Kidney (tissue), 14 donors: ENCODE measurements around the gene TAOK3. TPM values are rescaled to one million over a fixed set of nuclear protein-coding genes. Genes with fewer than 3 reads are reported as not detected.

Source experiments
- DNase-seq, 5 donors: peaks; one replicate each; pipeline ENCODE4 v3.0.0-alpha.2; 2013 to 2020
- FAIRE-seq: peaks from 2 replicates; lab custom pipeline; 2012; peaks lifted over from hg19 to GRCh38; lab: Jason Lieb, UNC
- H3K27ac ChIP-seq, 2 donors: one replicate each; pipeline ENCODE4 v1.7.0; 2013; ENCODE audit warnings: low read depth in 2 of 2, low read length in 2 of 2, inconsistent platforms in 1 of 2
- H3K27me3 ChIP-seq: one replicate; pipeline ENCODE4 v1.7.1; 2013; ENCODE audit warnings: low read length, inconsistent platforms; ENCODE audit not compliant: control insufficient read depth, insufficient read depth
- H3K36me3 ChIP-seq, 3 donors: one replicate each; pipeline versions ENCODE4 v1.7.0 to v1.7.1; 2013; ENCODE audit warnings: low read length in 3 of 3, control low read depth in 1 of 3, inconsistent platforms in 1 of 3; ENCODE audit not compliant: insufficient read depth in 3 of 3, control insufficient read depth in 2 of 3
- H3K4me1 ChIP-seq, 3 donors: one replicate each; pipeline versions ENCODE4 v1.7.0 to v1.7.1; 2013; ENCODE audit warnings: low read length in 3 of 3, inconsistent platforms in 1 of 3, low read depth in 1 of 3; ENCODE audit not compliant: control insufficient read depth in 2 of 3, insufficient read depth in 2 of 3
- H3K4me3 ChIP-seq, 3 donors: one replicate each; pipeline versions ENCODE4 v1.7.0 to v1.8.1; 2013; ENCODE audit warnings: low read length in 3 of 3, control low read depth in 1 of 3, inconsistent platforms in 1 of 3
- H3K9ac ChIP-seq, 3 donors: one replicate each; pipeline versions ENCODE4 v1.7.0 to v1.7.1; 2013; ENCODE audit warnings: low read length in 3 of 3, control low read depth in 1 of 3, inconsistent platforms in 1 of 3
- H3K9me3 ChIP-seq, 3 donors: one replicate each; pipeline versions ENCODE4 v1.7.0 to v1.7.1; 2013; ENCODE audit warnings: low read length in 3 of 3, control low read depth in 1 of 3, inconsistent platforms in 1 of 3; ENCODE audit not compliant: control insufficient read depth in 2 of 3, insufficient read depth in 1 of 3
- CTCF ChIP-seq: IDR thresholded peaks from 3 replicates; pipeline ENCODE4 v1.5.1; 2012; ENCODE audit warnings: mild to moderate bottlenecking, moderate library complexity, borderline replicate concordance; ENCODE audit not compliant: insufficient read depth; ENCODE audit errors: extremely low read depth
- intact Hi-C: fragments of 100-400 bp; cut with DNase I; formaldehyde crosslinking; loops from one replicate; pipeline ENCODE4 v1.11.1; 2022
- polyA plus RNA-seq: library from polyadenylated mRNA; stranded (reverse); fragments of 350-450 nt; fragmentation: Illumina TruSeq; extraction: RNeasy Lipid Tissue Mini Kit (QIAGEN cat#74804); gene quantifications from one replicate; pipeline ENCODE4 v1.2.3, GENCODE V29; 2014; ENCODE audit warnings: low read depth, low replicate concordance; ENCODE audit not compliant: insufficient read depth
- total RNA-seq: library from RNA; stranded (reverse); fragmentation: NEBNext Ultra II Directional; extraction: Animal tissue kit (Norgen Biotek cat#: 25700); gene quantifications from one replicate; pipeline ENCODE4 v1.2.1, GENCODE V29; 2021
- donor health status: control.
- donor health status: control.
- donor health status: control.
- donor health status: control.
- donor health status: control.
- donor health status: DM: yes; HTN: yes; CAD: no.
- donor health status: Normal renal cell carcinoma (clear cell type).

TAOK3 gene
- total and polyA plus RNA-seq, 2 donors from 2014 or later, result 14.0 to 36.1 TPM

DNA sequence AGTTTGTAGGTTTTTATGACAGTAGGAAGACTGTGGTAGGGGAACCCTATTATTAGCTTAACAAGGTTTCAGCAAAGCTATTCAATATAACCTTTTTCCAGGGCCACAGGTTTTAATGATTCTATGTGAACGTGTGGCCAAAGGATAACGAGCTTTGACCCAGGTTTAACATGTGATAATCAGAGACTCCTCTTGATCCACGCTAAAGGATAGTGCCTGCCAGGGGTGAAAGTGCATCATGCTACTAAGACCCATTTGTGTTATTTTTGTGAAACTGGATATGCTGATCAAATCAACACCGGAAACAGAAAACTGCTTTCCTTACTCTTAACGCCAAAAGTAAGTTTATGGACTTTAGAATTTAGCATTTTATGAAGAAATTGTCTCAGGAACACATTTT, 909 bp upstream of the TAOK3 start:
- FAIRE-seq (no peak), DNase-seq (no peak)
- H3K4me1 ChIP-seq, result peaks cover 0 to 13% (median 12%) of the 10 kb centered on the region in 3 donors
- no peaks in the 10 kb centered on the region for H3K9me3 ChIP-seq
- H3K27ac ChIP-seq, result peak overlapping the region; percentile 32 to 92
- intact Hi-C loops, result no loop called here
- peaks cover 3% of the 10 kb centered on the region for H3K27me3 ChIP-seq
- peak overlapping the region; percentile 91 to 98 (median 91) for H3K4me3 ChIP-seq
- peak overlapping the region in 2 of 3 donors; percentile 86 to 94 for H3K9ac ChIP-seq
- TF ChIP-seq CTCF, result no peak
- H3K36me3 ChIP-seq, result no peaks in the 10 kb centered on the region

DNA sequence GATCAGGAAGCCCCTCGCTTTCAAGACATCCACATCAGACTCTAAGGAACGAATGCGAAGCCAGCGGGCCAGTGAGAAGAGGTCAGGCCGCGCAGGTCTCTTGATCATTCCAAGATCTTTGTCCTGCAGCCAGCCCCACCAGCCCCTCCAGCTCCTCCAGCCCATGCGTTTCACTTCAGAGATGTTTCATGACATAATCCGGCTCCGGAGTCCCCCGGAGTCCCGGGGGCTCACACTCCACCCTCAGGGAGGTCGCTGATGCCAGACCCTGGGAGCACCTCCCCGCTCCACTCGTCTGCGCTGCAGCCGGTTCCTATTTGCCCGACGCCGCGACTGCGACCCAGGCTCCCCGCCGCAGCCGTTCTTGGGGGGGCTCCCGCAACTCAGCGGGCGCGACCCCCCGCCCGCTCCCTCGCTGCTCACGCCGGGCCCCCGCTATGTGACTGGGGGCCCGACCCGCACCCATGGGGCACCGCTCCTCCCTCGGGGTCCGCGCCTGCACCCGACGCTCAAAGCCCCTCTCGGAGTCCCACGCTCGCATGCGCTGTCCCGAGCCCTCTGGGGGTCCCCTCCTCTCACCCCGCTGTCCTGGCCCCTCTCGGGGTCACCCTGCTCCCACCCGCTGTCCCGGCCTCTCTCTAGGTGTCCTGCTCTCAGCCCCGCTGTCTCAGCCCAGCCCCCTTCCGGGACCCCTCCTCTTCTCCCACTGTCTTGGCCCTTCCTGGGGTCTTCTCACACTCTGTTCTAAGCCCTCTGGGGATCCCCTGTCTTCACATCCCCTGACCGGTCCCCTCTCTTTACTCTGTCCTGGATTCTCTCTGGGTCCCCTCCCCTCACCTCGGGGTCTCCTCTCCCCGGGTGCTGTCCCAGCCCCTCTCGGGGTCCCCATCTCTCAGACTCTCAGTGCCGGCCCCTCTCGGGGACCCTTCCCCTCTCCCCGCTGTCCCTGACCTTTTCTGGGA, 1.1 kb downstream of the TAOK3 start:
- intact Hi-C loops, result no loop called here
- Histone ChIP-seq H3K9me3 (no peaks in the 10 kb centered on the region), H3K27me3 (peaks cover 3% of the 10 kb centered on the region), H3K27ac (no peak overlapping the region), H3K4me1 (peaks cover 0 to 13% (median 6%) of the 10 kb centered on the region in 3 donors), H3K36me3 (no peaks in the 10 kb centered on the region), H3K9ac (peak overlapping the region in 2 of 3 donors; percentile 77 to 78), H3K4me3 (peak overlapping the region; percentile 42 to 83 (median 77))
- DNase-seq (peak in 4 of 5 donors; percentile 11 to 81 (median 48)), FAIRE-seq (no peak)
- TF ChIP-seq CTCF, result no peak

DNA sequence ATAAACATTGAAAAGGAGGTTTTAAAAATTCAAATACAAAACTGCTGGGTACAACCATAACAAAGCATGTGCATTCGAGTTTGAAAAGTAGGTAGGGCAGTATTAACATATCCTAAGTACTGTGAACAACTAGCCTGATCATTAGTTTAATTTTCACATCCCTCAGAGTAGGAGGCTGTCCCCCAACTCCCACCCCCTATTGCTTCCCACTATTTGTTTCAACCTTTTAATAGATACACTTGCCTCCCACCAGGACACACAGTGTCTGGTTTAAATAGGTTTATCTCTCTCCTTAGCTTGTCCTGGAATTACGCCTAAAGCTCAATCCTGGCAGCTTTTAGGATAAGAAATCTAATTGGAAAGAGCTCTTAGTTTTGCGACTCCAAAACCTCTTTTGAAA, 2.1 kb downstream of the TAOK3 start:
- no peak overlapping the region for H3K9ac ChIP-seq
- no peak for FAIRE-seq
- H3K4me1 ChIP-seq, result peaks cover 0 to 9% (median 6%) of the 10 kb centered on the region in 3 donors
- peak overlapping the region in 2 of 3 donors; percentile 77 to 83 for H3K4me3 ChIP-seq
- no peak for DNase-seq
- intact Hi-C loops, result no loop called here
- peaks cover 3% of the 10 kb centered on the region for H3K27me3 ChIP-seq
- no peak overlapping the region for H3K27ac ChIP-seq
- H3K36me3 ChIP-seq, result no peaks in the 10 kb centered on the region
- TF ChIP-seq CTCF, result no peak
- H3K9me3 ChIP-seq, result no peaks in the 10 kb centered on the region
